ENCODE data around the gene SUMO2. TPM values are rescaled to one million over a fixed set of nuclear protein-coding genes. Genes with fewer than 3 reads are reported as not detected.

SUMO2 gene
- polyA plus RNA-seq, 1 donor (not counting 4 experiments of a cell fraction or from before 2014, with no cell fraction given), result 393 TPM

DNA sequence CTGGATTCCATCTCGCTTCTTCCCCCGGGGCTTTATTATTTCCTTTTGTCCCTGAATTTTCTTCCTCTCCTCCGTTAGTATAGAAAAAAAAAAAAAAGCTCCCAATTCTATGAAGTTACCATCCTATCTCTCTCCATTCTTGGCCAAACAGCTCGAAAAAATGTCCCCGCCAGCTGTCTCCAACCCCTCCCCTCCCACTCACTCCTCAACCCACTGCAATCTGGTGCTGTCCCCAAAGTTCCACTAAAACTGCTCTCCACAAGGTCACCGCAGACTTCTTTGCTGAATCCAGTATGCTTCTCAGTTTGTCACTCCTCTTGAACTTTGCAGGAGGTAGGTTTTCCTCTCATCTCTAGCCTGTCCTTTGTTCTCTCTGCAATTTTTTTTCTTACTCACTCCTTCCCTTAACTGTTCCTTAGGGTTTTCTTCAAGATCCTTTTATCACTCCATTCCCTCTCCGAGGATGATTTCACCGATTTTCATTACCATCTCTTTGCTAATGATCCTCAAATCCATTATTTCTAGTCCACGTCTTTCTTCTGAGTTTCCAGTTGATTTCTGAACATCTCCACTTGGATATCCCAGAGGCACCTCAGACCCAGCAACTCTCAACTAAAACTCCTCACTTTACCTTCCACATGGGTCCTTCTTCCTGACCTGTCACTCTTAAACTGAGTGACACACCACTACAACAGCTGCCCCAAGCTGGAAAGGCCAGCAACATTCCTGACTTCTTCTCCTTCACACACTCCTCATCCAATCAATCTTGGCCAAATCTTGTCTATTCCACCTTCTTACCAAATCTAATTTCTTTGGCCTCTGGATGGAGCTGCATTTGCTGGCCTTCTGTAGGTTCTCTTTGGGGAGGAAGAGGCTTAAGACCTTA is 1.5 kb upstream of the SUMO2 start:
- Histone ChIP-seq H3K9me1 (ENCODE audit: control insufficient read depth, extremely low read depth, insufficient read depth, low read length) (no peaks in the 10 kb centered on the region), H3K36me3 (ENCODE audit: control insufficient read depth in 2 of 2, extremely low read depth in 1 of 2, insufficient read depth in 2 of 2, low read length in 2 of 2) (peaks cover under 1 to 5% of the 10 kb centered on the region in 2 experiments), H3K4me1 (ENCODE audit: control insufficient read depth, extremely low read depth, insufficient read depth, low read length) (peaks cover 2% of the 10 kb centered on the region), H2AFZ (ENCODE audit: control insufficient read depth, low read length) (no peak overlapping the region), H3K9ac (ENCODE audit: control insufficient read depth, extremely low read depth, insufficient read depth, low read length) (no peak overlapping the region), H3K79me2 (ENCODE audit: control insufficient read depth, insufficient read depth, low read length) (peaks cover 34% of the 10 kb centered on the region), H3K27ac (ENCODE audit: control insufficient read depth, insufficient read depth, low read length) (no peak overlapping the region), H4K20me1 (ENCODE audit: control insufficient read depth, extremely low read depth, insufficient read depth, low read length) (peaks cover 12% of the 10 kb centered on the region), H3K4me2 (ENCODE audit: control insufficient read depth, extremely low read depth, insufficient read depth, low read depth, low read length) (no peak overlapping the region), H3K9me3 (ENCODE audit: control insufficient read depth, low read depth, low read length) (no peaks in the 10 kb centered on the region), H3K27me3 (ENCODE audit: control insufficient read depth, extremely low read depth, insufficient read depth, low read length) (no peaks in the 10 kb centered on the region), H3K4me3 (ENCODE audit: control insufficient read depth in 2 of 3, extremely low read depth in 1 of 3, insufficient read depth in 2 of 3, low read depth in 1 of 3, low read length in 3 of 3) (no peak overlapping the region)
- FAIRE-seq, result no peak
- DNase-seq (ENCODE audit: low read depth, low spot score), result no peak
- TF ChIP-seq, protein P1, sequence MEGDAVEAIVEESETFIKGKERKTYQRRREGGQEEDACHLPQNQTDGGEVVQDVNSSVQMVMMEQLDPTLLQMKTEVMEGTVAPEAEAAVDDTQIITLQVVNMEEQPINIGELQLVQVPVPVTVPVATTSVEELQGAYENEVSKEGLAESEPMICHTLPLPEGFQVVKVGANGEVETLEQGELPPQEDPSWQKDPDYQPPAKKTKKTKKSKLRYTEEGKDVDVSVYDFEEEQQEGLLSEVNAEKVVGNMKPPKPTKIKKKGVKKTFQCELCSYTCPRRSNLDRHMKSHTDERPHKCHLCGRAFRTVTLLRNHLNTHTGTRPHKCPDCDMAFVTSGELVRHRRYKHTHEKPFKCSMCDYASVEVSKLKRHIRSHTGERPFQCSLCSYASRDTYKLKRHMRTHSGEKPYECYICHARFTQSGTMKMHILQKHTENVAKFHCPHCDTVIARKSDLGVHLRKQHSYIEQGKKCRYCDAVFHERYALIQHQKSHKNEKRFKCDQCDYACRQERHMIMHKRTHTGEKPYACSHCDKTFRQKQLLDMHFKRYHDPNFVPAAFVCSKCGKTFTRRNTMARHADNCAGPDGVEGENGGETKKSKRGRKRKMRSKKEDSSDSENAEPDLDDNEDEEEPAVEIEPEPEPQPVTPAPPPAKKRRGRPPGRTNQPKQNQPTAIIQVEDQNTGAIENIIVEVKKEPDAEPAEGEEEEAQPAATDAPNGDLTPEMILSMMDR (optimal IDR thresholded peaks at IDR 0.05 in 1 of 3, IDR thresholded peaks at IDR 0.05 in 1 of 3, conservative IDR thresholded peaks at IDR 0.05 in 1 of 3; ENCODE audit: extremely low read depth in 1 of 3, insufficient read depth in 2 of 3, low read length in 3 of 3), result no peak
- no peak for TF ChIP-seq EZH2 (IDR thresholded peaks at IDR 0.05; ENCODE audit: low read length)
- dilution Hi-C loops (cut with MboI; ENCODE audit: extremely low pct_ligation_motif_present, low sequenced_read_pairs), result no loop called here

DNA sequence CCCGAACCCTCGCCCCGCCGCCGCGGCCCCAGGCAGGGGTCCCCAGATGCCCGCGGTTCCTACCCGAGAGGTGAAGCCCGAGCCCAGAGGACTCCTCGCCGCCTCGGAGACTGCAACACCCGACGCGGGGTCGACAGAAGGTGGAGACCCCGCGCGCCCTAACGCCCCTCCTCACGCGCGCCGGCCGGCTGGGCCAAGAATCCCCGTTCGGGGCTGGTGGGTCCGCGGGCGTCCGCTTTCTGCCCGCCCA is 515 bp downstream of the SUMO2 start:
- Histone ChIP-seq H3K27me3 (ENCODE audit: control insufficient read depth, extremely low read depth, insufficient read depth, low read length) (no peaks in the 10 kb centered on the region), H3K9me1 (ENCODE audit: control insufficient read depth, extremely low read depth, insufficient read depth, low read length) (no peaks in the 10 kb centered on the region), H2AFZ (ENCODE audit: control insufficient read depth, low read length) (no peak overlapping the region), H3K9me3 (ENCODE audit: control insufficient read depth, low read depth, low read length) (no peaks in the 10 kb centered on the region), H3K79me2 (ENCODE audit: control insufficient read depth, insufficient read depth, low read length) (peaks cover 53% of the 10 kb centered on the region), H3K4me3 (ENCODE audit: control insufficient read depth in 2 of 3, extremely low read depth in 1 of 3, insufficient read depth in 2 of 3, low read depth in 1 of 3, low read length in 3 of 3) (peak overlapping the region; percentile 70 to 95 (median 88)), H3K27ac (ENCODE audit: control insufficient read depth, insufficient read depth, low read length) (peak overlapping the region; percentile 85), H3K4me2 (ENCODE audit: control insufficient read depth, extremely low read depth, insufficient read depth, low read depth, low read length) (peak overlapping the region; percentile 97), H3K4me1 (ENCODE audit: control insufficient read depth, extremely low read depth, insufficient read depth, low read length) (peaks cover 2% of the 10 kb centered on the region), H3K36me3 (ENCODE audit: control insufficient read depth in 2 of 2, extremely low read depth in 1 of 2, insufficient read depth in 2 of 2, low read length in 2 of 2) (peaks cover 5 to 8% of the 10 kb centered on the region in 2 experiments), H4K20me1 (ENCODE audit: control insufficient read depth, extremely low read depth, insufficient read depth, low read length) (peaks cover 12% of the 10 kb centered on the region), H3K9ac (ENCODE audit: control insufficient read depth, extremely low read depth, insufficient read depth, low read length) (peak overlapping the region; percentile 87)
- no peak for DNase-seq (ENCODE audit: low read depth, low spot score)
- no peak for TF ChIP-seq EZH2 (IDR thresholded peaks at IDR 0.05; ENCODE audit: low read length)
- TF ChIP-seq, protein P1 (optimal IDR thresholded peaks at IDR 0.05 in 1 of 3, IDR thresholded peaks at IDR 0.05 in 1 of 3, conservative IDR thresholded peaks at IDR 0.05 in 1 of 3; ENCODE audit: extremely low read depth in 1 of 3, insufficient read depth in 2 of 3, low read length in 3 of 3), result no peak
- no peak for FAIRE-seq
- dilution Hi-C loops (cut with MboI; ENCODE audit: extremely low pct_ligation_motif_present, low sequenced_read_pairs), result no loop called here
